Mammary epithelial cell (primary cell): ENCODE data around the gene TJP1.

Source experiments
- CTCF ChIP-seq, 2 donors: IDR thresholded peaks in 1 of 2; conservative IDR thresholded peaks in 1 of 2; 2 replicates each; pipeline ENCODE4 v1.5.1; 2011 to 2012; ENCODE audit warnings: inconsistent platforms in 2 of 2, low read length in 2 of 2, mild to moderate bottlenecking in 2 of 2, control low read depth in 1 of 2, low read depth in 1 of 2; ENCODE audit not compliant: insufficient read depth in 1 of 2; ENCODE audit errors: extremely low read depth in 1 of 2
- EZH2 ChIP-seq: IDR thresholded peaks from 2 replicates; pipeline ENCODE4 v1.6.1; 2012; ENCODE audit warnings: low read length, inconsistent platforms, borderline replicate concordance

GRCh38 chr15:29686445-29687203 is 135.6 kb downstream of the TJP1 start:
- TF ChIP-seq EZH2 (no peak), CTCF (conservative IDR thresholded peaks at IDR 0.05 in 1 of 2, IDR thresholded peaks at IDR 0.05 in 1 of 2; ENCODE audit: extremely low read depth in 1 of 2, insufficient read depth in 1 of 2, low read depth in 1 of 2, low read length in 2 of 2) (no peak)
